Spleen (tissue), 11 donors: ENCODE measurements around the gene CD300LG. TPM values are rescaled to one million over a fixed set of nuclear protein-coding genes. Genes with fewer than 3 reads are reported as not detected.

Source experiments
- DNase-seq: peaks from one replicate; pipeline ENCODE4 v3.0.0-alpha.2; 2020
- H3K27ac ChIP-seq, 8 donors: fragments of 200-600 bp; sonication (generic) in 7 of 8; 1 replicate in 4 of 8; 2 replicates in 4 of 8; pipeline versions ENCODE4 v1.5.0 to v1.8.0; 2016 to 2021; ENCODE audit warnings: inconsistent platforms in 4 of 8, mild to moderate bottlenecking in 4 of 8, moderate library complexity in 1 of 8
- H3K27me3 ChIP-seq, 7 donors: fragments of 200-600 bp; sonication (generic) in 6 of 7; replicated peaks in 1 of 7; 1 replicate in 4 of 7; 2 replicates in 3 of 7; pipeline versions ENCODE4 v1.5.0 to v1.8.0; 2016 to 2021; ENCODE audit warnings: inconsistent platforms in 3 of 7, mild to moderate bottlenecking in 1 of 7
- H3K36me3 ChIP-seq, 6 donors: fragments of 200-600 bp; sonication (generic) in 5 of 6; 1 replicate in 4 of 6; 2 replicates in 2 of 6; pipeline versions ENCODE4 v1.5.0 to v1.8.0; 2016 to 2021; ENCODE audit warnings: inconsistent platforms in 2 of 6
- H3K4me1 ChIP-seq, 6 donors: fragments of 200-600 bp; sonication (generic) in 5 of 6; 1 replicate in 3 of 6; 2 replicates in 3 of 6; pipeline versions ENCODE4 v1.5.0 to v1.8.0; 2016 to 2021; ENCODE audit warnings: inconsistent platforms in 3 of 6
- H3K4me3 ChIP-seq, 8 donors: fragments of 200-600 bp; sonication (generic) in 7 of 8; 1 replicate in 4 of 8; 2 replicates in 4 of 8; pipeline versions ENCODE4 v1.5.0 to v1.8.0; 2016 to 2021; ENCODE audit warnings: inconsistent platforms in 4 of 8, mild to moderate bottlenecking in 4 of 8, moderate library complexity in 2 of 8
- H3K9me3 ChIP-seq, 8 donors: fragments of 200-600 bp; sonication (generic) in 7 of 8; 1 replicate in 4 of 8; 2 replicates in 4 of 8; pipeline versions ENCODE4 v1.5.0 to v1.8.0; 2016 to 2021; ENCODE audit warnings: inconsistent platforms in 4 of 8
- POLR2A ChIP-seq, 3 donors: fragments of 450-650 bp; IDR thresholded peaks; one replicate each; pipeline ENCODE4 v1.5.1; 2017; ENCODE audit warnings: antibody characterized with exemption in 3 of 3, mild to moderate bottlenecking in 1 of 3
- POLR2AphosphoS5 ChIP-seq, 3 donors: sonication (generic); formaldehyde crosslinking; IDR thresholded peaks; one replicate each; pipeline ENCODE4 v1.5.1; 2017; ENCODE audit warnings: antibody characterized with exemption in 3 of 3
- WGBS, 5 donors: extraction: QIAGEN DNeasy Blood & Tissue Kit in 3 of 5; methylation state at CpG; one replicate each; pipeline versions ENCODE4 v1.1.5 to v1.1.7; 2013 to 2018; 5-methylcytosine and 5-hydroxymethylcytosine counted together
- intact Hi-C: fragments of 100-400 bp; cut with DNase I; formaldehyde crosslinking; loops from one replicate; pipeline ENCODE4 v1.15.0; 2023; ENCODE audit warnings: low total_unique reads
- polyA plus RNA-seq, 3 donors: library from polyadenylated mRNA; stranded (reverse); fragments of 200-250 nt; gene quantifications; one replicate each; pipeline ENCODE4 v1.2.1, GENCODE V29; 2013
- total RNA-seq, 7 donors: library from RNA; depleted of rRNA in 3 of 7; stranded (reverse); fragments of >200 nt in 3 of 7; fragmentation: NEBNext Ultra II Directional in 4 of 7; extraction: Animal tissue kit (Norgen Biotek cat#: 25700) in 4 of 7; gene quantifications; one replicate each; pipeline versions ENCODE4 v1.1.0 to v1.2.1, GENCODE V29; 2016 to 2021
- TF ChIP-seq, protein P1 (sequence below), 11 experiments: fragments of 200-600 bp in 7 of 11; fragments of 450-650 bp in 4 of 11; sonication (generic) in 4 of 11; IDR thresholded peaks in 8 of 11; conservative IDR thresholded peaks in 3 of 11; 1 replicate in 7 of 11; 2 replicates in 4 of 11; pipeline versions ENCODE4 v1.4.0 to v1.8.0; 2016 to 2021; ENCODE audit warnings: antibody characterized with exemption in 11 of 11, inconsistent platforms in 4 of 11, mild to moderate bottlenecking in 1 of 11
- donor health status: healthy with polysubstance abuse.
- donor health status: DM: no; HTN: no; CAD: no; lungs with moderate emphysema.
- donor health status: DM: no; HTN: no; CAD: no.
- donor health status: Bipolar disorder and iron deficiency.
- donor health status: healthy.
- donor health status: DM: no; HTN: no; CAD: no.
- donor health status: DM: yes; HTN: yes; CAD: no.

CD300LG gene
- total and polyA plus RNA-seq, 10 donors, result 0.33 to 5.3 (median 2.2) TPM

DNA sequence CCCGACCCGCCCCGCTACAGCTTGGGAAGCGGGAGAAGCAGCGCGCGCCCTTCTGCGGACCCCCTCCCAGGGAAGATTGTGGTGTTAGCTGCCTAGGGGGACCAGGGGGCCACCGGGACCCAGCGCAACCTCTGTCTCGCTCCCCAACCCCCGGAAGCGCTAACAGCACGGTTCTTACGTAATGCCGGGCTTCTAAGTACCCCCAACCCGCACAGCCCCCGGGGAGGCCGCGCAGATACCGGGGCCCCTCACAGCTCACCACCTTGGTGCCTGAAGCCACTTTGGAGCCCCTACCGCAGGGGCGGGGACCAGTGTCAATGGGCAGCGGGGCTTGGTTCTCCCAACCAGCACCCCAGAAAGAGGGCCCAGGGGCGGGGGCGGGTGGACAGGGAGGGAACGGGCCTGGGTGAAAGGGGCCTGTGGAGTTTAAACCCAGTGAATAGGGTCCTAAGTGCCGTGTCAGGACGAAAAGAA is 60.0 kb downstream of the CD300LG start:
- intact Hi-C loops, result no loop called here
- peak overlapping the region in 4 of 8 donors; percentile 18 to 52 (median 34) for H3K27ac ChIP-seq
- 1 to 3% (median 2%) methylated on average over 24 to 29 of the region's 29 CpGs for WGBS, 5 donors

DNA sequence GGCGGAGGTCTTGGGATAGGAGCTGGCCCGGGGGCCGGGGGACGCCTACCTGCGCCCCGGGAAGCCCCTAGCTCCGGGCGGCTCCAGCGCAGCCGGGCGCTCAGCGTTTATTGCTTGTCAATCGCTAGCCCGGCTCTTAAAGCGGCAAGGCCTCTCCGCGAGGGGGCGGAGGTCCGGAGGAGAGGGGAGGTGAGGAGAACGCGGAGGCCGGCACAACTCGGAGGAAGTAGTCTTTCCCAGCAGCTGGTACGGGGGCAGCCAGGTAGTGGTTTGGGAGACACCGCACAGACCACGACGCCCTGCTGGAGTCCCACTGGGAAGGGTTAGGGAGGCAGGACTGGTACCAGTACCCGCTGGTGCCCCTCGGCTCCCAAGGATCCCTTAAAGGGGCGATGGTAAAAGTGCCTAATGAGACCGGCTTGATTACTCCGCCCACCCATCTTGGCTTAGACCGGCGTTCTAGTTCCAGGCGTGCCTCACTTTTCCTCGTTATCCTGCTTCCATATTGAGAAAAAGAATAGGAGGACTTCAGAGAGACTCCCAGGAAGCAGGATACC is 60.5 kb downstream of the CD300LG start, which contains the start of gene MPP2:
TSS of gene MPP2 (minus strand) at position 112 of the 557 bp plus-strand sequence. CDS start 3,076 bp downstream, outside the sequence.
- WGBS, 5 donors, result 0 to 5% (median 1%) methylated on average over 23 to 36 of the region's 36 CpGs
- Histone ChIP-seq H3K9me3 (no peaks in the 10 kb centered on the region), H3K4me1 (peaks cover 20 to 32% (median 30%) of the 10 kb centered on the region in 6 donors), H3K27me3 (peaks cover 8 to 76% (median 43%) of the 10 kb centered on the region in 7 donors), H3K36me3 (no peaks in the 10 kb centered on the region), H3K4me3 (peak within 1 kb of the TSS; percentile 33 to 71 (median 43)), H3K27ac (peak within 1 kb of the TSS in 4 of 8 donors; percentile 18 to 52 (median 34))
- TF ChIP-seq, protein P1, sequence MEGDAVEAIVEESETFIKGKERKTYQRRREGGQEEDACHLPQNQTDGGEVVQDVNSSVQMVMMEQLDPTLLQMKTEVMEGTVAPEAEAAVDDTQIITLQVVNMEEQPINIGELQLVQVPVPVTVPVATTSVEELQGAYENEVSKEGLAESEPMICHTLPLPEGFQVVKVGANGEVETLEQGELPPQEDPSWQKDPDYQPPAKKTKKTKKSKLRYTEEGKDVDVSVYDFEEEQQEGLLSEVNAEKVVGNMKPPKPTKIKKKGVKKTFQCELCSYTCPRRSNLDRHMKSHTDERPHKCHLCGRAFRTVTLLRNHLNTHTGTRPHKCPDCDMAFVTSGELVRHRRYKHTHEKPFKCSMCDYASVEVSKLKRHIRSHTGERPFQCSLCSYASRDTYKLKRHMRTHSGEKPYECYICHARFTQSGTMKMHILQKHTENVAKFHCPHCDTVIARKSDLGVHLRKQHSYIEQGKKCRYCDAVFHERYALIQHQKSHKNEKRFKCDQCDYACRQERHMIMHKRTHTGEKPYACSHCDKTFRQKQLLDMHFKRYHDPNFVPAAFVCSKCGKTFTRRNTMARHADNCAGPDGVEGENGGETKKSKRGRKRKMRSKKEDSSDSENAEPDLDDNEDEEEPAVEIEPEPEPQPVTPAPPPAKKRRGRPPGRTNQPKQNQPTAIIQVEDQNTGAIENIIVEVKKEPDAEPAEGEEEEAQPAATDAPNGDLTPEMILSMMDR (IDR thresholded peaks at IDR 0.05 in 8 of 11, conservative IDR thresholded peaks at IDR 0.05 in 3 of 11), result peak in 4 of 11 experiments; percentile 13 to 47 (median 24)
- no peak for TF ChIP-seq POLR2A (IDR thresholded peaks at IDR 0.05)
- TF ChIP-seq POLR2AphosphoS5 (IDR thresholded peaks at IDR 0.05), result peak in 2 of 3 donors; percentile 24 to 31
- DNase-seq, result peak; percentile 83
- intact Hi-C loops, result no loop called here

More for the DNA sequence above, 60.0 kb downstream of the CD300LG start:
- Histone ChIP-seq H3K4me1 (peaks cover 20 to 32% (median 30%) of the 10 kb centered on the region in 6 donors), H3K36me3 (no peaks in the 10 kb centered on the region), H3K27me3 (peaks cover 8 to 81% (median 43%) of the 10 kb centered on the region in 7 donors), H3K9me3 (no peaks in the 10 kb centered on the region), H3K4me3 (peak overlapping the region; percentile 33 to 71 (median 43))
- DNase-seq, result no peak
- TF ChIP-seq POLR2AphosphoS5 (IDR thresholded peaks at IDR 0.05) (no peak), POLR2A (IDR thresholded peaks at IDR 0.05) (no peak)
- TF ChIP-seq, protein P1 (IDR thresholded peaks at IDR 0.05 in 8 of 11, conservative IDR thresholded peaks at IDR 0.05 in 3 of 11), result no peak

DNA sequence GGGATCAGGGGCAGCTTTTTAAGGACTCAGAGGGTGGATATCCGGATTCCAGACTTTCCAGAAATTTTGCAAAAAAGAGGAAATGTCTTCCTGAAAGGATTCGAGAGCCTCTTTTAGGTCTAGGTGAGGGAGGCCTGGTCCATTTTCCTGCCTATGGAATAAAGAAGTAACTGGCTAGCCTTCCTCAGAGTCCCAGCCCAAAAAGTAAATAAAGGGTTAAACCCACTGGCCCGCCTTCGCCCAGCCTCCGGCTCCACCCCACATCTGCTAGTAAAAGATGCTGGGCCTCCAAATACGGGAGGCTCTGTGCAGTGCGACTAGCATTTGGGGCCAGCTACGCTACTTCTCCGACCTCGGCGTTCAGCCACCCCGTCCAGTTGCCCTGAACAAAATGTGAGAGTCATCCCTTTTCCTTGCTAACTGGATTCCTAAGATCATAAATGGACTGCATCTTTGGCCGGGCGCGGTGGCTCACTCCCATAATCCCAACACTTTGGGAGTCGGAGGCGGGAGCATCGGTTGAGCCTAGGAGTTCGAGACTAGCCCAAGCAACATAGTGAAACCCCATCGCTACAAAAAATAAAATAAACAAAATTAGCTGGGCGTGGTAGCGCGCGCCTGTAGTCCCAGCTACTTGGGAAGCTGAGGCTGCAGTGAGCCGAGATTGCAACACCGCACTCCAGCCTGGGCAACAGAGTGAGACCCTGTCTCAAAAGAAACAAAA is 61.2 kb downstream of the CD300LG start:
- Histone ChIP-seq H3K27ac (peak overlapping the region in 2 of 8 donors; percentile 46 to 52), H3K36me3 (no peaks in the 10 kb centered on the region), H3K4me1 (peaks cover 20 to 32% (median 30%) of the 10 kb centered on the region in 6 donors), H3K4me3 (peak overlapping the region; percentile 33 to 71 (median 43)), H3K9me3 (no peaks in the 10 kb centered on the region), H3K27me3 (peaks cover 8 to 70% (median 43%) of the 10 kb centered on the region in 7 donors)
- intact Hi-C loops, result no loop called here
- 26 to 30% (median 27%) methylated on average over 26 of the region's 26 CpGs for WGBS, 5 donors
- TF ChIP-seq, protein P1 (IDR thresholded peaks at IDR 0.05 in 8 of 11, conservative IDR thresholded peaks at IDR 0.05 in 3 of 11), result no peak
- TF ChIP-seq POLR2A (IDR thresholded peaks at IDR 0.05) (no peak), POLR2AphosphoS5 (IDR thresholded peaks at IDR 0.05) (no peak)
- no peak for DNase-seq
